ENCODE data around the gene HCN2. TPM values are rescaled to one million over a fixed set of nuclear protein-coding genes. Genes with fewer than 3 reads are reported as not detected.

HCN2 gene
- total RNA-seq, 1 donor from 2014 or later, result not detected

DNA sequence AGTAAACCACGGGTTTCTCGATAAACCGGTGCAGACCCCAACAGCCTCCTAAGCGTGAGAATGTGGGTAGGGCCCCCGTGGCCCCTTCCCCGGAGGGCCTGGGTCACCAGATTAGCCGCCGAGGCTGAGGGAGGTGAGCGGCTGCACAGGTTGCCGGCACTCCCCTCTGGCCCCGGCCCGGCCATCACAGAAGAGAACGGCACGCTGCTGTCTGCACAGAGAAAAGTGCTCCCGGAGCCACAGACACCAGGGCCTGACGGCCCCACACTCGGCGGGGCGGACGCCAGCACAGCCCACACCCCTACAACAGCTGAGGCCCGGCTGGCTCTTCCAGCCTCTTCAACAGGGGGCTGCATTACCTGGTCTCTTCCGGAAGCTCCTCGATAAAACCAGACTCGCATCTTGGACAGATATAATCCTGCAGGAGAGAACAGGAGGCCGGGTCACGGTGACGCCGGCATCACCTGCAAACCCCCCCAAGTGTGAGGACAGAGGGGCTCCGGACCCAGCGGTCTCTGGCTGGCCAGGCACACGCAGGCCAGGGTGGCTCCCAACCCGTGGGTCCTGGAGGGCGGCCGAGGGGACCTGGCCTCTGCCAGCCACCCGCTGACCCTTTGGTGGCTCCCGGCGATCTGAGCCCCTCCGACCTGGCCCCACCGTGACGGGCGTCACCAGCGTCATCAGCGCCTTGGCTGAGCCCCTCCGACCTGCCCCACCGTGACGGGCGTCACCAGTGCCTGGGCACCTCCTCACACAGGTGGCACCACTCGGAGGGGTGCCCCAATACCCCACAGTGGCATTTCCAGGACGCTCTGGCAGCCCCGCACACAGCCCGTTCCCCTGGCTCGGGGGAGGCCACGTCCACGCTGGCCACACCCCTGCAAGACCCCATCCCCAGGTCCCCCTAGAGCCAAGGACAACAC, 63.0 kb downstream of the HCN2 start:
- Histone ChIP-seq H3K4me3 (ENCODE audit: low read length in 3 of 3) (no peak overlapping the region), H3K27me3 (ENCODE audit: control insufficient read depth in 3 of 3, insufficient read depth in 3 of 3, low read length in 3 of 3) (no peaks in the 10 kb centered on the region), H3K9ac (ENCODE audit: low read depth in 1 of 3, low read length in 3 of 3) (no peak overlapping the region), H3K9me3 (ENCODE audit: control insufficient read depth in 3 of 3, low read length in 3 of 3) (no peaks in the 10 kb centered on the region), H3K4me1 (ENCODE audit: control insufficient read depth in 3 of 3, insufficient read depth in 3 of 3, low read length in 3 of 3) (peaks cover 0 to 21% (median 8%) of the 10 kb centered on the region in 3 donors), H3K36me3 (ENCODE audit: control insufficient read depth in 3 of 3, insufficient read depth in 3 of 3, low read length in 3 of 3) (peaks cover 14 to 34% (median 17%) of the 10 kb centered on the region in 3 donors), H3K27ac (ENCODE audit: low read depth, low read length) (no peak overlapping the region)

DNA sequence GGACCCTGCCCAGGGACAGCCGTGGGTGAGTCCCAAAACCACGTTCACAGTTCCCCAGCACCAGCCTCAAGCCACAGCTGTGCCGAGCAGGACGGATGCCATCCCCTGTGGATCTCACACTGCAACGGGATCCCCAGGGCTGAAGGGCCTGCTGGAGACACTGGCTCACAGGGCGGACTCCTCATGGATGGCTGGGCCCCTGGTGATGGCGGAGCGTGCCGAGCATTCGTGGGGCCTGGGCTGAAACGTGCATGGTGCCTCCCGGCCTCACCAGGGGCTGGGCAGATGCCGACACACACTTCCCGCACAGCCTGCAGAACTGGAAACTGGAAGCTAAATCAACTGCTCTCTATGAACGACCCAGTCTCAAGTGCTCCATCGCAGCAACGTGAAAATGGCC, 63.7 kb downstream of the HCN2 start:
- Histone ChIP-seq H3K36me3 (ENCODE audit: control insufficient read depth in 3 of 3, insufficient read depth in 3 of 3, low read length in 3 of 3) (peaks cover 13 to 28% (median 14%) of the 10 kb centered on the region in 3 donors), H3K9ac (ENCODE audit: low read depth in 1 of 3, low read length in 3 of 3) (no peak overlapping the region), H3K27ac (ENCODE audit: low read depth, low read length) (no peak overlapping the region), H3K4me1 (ENCODE audit: control insufficient read depth in 3 of 3, insufficient read depth in 3 of 3, low read length in 3 of 3) (peaks cover 2 to 28% (median 13%) of the 10 kb centered on the region in 3 donors), H3K4me3 (ENCODE audit: low read length in 3 of 3) (no peak overlapping the region), H3K27me3 (ENCODE audit: control insufficient read depth in 3 of 3, insufficient read depth in 3 of 3, low read length in 3 of 3) (no peaks in the 10 kb centered on the region), H3K9me3 (ENCODE audit: control insufficient read depth in 3 of 3, low read length in 3 of 3) (no peaks in the 10 kb centered on the region)

DNA sequence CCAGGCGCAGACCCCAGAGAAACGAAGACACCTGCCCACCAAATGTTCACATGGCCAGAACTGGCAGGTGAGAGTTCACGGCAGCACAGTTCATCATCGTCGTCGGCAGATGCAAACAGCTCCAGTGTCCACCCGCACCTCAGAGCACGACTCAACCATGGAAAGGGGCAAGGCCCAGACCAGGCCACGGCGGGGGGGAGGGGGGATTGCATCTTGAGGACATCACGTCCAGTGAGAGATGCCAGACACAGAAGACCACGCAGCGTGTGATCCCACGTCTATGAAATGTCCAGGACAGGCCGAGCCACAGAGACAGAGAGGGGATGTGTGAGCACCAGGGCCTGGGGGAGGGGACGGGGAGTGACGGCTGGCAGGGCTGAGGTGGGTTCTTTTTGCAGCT, 66.0 kb downstream of the HCN2 start:
- no peak overlapping the region for H3K4me3 ChIP-seq (ENCODE audit: low read length in 3 of 3)
- H3K9ac ChIP-seq (ENCODE audit: low read depth in 1 of 3, low read length in 3 of 3), result no peak overlapping the region
- peaks cover 8 to 21% (median 9%) of the 10 kb centered on the region in 3 donors for H3K36me3 ChIP-seq (ENCODE audit: control insufficient read depth in 3 of 3, insufficient read depth in 3 of 3, low read length in 3 of 3)
- H3K4me1 ChIP-seq (ENCODE audit: control insufficient read depth in 3 of 3, insufficient read depth in 3 of 3, low read length in 3 of 3), result peaks cover 18 to 51% (median 34%) of the 10 kb centered on the region in 3 donors
- H3K9me3 ChIP-seq (ENCODE audit: control insufficient read depth in 3 of 3, low read length in 3 of 3), result no peaks in the 10 kb centered on the region
- H3K27ac ChIP-seq (ENCODE audit: low read depth, low read length), result no peak overlapping the region
- H3K27me3 ChIP-seq (ENCODE audit: control insufficient read depth in 3 of 3, insufficient read depth in 3 of 3, low read length in 3 of 3), result no peaks in the 10 kb centered on the region

DNA sequence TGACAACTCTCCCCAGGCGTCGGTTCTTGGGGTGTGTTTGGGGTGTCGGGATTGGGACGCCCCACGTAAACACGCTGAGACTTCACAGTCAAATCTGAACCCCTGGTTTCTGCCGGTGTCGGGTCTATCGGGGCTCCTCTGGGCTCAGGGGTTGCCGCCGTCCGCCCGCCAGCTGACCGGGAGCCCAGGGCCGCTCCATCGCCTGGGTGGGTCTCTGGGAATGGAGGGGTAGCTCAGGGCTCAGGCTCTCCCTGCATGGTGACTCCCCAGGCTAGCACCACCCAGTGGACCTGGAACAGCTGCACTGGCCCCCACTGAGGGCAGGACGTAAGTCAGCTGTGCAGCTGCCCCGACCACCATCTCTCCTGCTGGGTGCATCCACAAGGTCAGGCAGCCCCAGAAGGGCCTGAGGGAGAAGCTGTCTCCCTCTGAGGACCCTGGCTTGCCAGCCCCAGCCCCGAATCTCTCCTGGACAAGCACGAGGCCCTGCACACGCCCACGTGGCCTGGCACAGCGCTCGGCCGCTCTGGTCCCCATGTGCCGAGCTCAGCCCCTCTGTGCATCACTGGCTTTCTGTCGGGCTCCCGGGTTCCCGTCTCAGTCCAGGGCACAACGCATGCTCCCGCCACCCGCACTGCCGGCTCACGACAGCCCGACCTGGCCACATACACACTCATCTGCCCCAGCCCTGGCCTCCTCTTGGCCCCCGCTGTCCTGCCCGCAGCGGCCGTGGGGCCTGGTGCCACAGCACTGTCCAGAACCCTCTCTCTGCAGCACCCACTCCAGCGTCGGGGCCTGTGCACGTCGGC, 67.3 kb downstream of the HCN2 start:
- Histone ChIP-seq H3K27ac (ENCODE audit: low read depth, low read length) (no peak overlapping the region), H3K4me1 (ENCODE audit: control insufficient read depth in 3 of 3, insufficient read depth in 3 of 3, low read length in 3 of 3) (peaks cover 31 to 64% (median 47%) of the 10 kb centered on the region in 3 donors)

DNA sequence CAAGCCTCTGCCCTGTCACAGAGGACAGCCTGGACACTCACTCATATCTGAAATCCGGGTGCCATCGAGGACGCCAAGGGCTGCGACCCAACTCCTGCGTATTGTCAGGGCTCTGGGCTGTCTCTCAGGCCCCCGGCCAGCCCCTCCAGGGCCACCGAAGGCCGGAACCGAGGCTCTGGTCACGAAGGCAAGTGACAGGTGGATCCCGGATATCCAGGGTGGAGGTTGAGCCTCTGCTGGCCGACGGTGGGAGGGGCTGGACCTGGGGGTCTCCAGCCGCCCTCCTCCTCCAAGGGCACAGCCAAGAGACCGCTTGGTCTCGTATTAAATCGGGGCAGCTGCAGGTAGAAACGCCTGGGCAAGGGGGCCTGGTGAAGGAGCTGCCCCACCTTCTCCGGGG, 67.9 kb downstream of the HCN2 start:
- H3K27ac ChIP-seq (ENCODE audit: low read depth, low read length), result no peak overlapping the region
- peaks cover 34 to 68% (median 51%) of the 10 kb centered on the region in 3 donors for H3K4me1 ChIP-seq (ENCODE audit: control insufficient read depth in 3 of 3, insufficient read depth in 3 of 3, low read length in 3 of 3)
- no peak overlapping the region for H3K9ac ChIP-seq (ENCODE audit: low read depth in 1 of 3, low read length in 3 of 3)
- no peaks in the 10 kb centered on the region for H3K27me3 ChIP-seq (ENCODE audit: control insufficient read depth in 3 of 3, insufficient read depth in 3 of 3, low read length in 3 of 3)
- H3K9me3 ChIP-seq (ENCODE audit: control insufficient read depth in 3 of 3, low read length in 3 of 3), result no peaks in the 10 kb centered on the region
- H3K4me3 ChIP-seq (ENCODE audit: low read length in 3 of 3), result no peak overlapping the region
- H3K36me3 ChIP-seq (ENCODE audit: control insufficient read depth in 3 of 3, insufficient read depth in 3 of 3, low read length in 3 of 3), result peaks cover 2 to 10% (median 4%) of the 10 kb centered on the region in 3 donors

More for the DNA sequence above, 67.3 kb downstream of the HCN2 start:
- peak overlapping the region in 1 of 3 donors; percentile 8 for H3K9ac ChIP-seq (ENCODE audit: low read depth in 1 of 3, low read length in 3 of 3)
- no peak overlapping the region for H3K4me3 ChIP-seq (ENCODE audit: low read length in 3 of 3)
- H3K9me3 ChIP-seq (ENCODE audit: control insufficient read depth in 3 of 3, low read length in 3 of 3), result no peaks in the 10 kb centered on the region
- H3K36me3 ChIP-seq (ENCODE audit: control insufficient read depth in 3 of 3, insufficient read depth in 3 of 3, low read length in 3 of 3), result peaks cover 2 to 10% (median 4%) of the 10 kb centered on the region in 3 donors
- H3K27me3 ChIP-seq (ENCODE audit: control insufficient read depth in 3 of 3, insufficient read depth in 3 of 3, low read length in 3 of 3), result no peaks in the 10 kb centered on the region

DNA sequence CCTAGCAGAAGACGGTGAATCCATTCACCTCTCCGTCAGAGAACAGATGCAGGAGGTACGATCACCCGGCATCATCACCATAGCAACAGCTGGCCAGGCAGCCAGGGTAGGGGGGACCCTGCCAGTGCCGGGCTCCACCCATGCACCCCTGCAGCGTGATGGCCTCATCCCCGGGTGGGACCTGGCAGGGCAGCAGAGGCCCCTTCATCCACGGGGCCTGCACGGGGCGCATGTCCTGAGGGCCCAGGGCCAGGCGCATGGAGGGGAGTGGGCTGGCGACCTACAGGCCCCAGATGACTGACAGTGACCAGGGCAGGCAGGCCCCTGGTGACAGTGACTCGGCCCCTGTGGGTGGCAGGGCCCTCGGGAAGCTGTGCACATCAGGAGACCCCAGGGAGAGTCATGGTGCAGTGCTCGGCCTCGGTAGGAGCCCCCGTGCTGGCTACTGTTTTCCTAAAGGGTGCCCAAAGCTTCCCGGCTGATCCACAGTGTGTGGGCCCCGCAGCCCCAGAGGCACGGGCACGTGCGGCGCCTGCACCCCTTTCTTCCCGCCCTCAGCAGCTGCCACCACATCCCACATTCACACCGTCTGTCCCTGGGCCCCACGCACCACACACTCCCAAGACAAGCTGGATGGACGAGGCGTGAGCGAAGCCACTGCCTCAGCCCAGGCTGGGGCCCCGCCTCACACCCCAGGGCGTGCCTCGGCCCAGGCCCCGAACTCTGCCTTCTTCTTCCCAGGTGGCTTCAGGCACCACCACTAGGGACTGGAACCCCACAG, 68.6 kb downstream of the HCN2 start:
- peak overlapping the region; percentile 71 for H3K27ac ChIP-seq (ENCODE audit: low read depth, low read length)
- H3K4me3 ChIP-seq (ENCODE audit: low read length in 3 of 3), result peak overlapping the region in 2 of 3 donors; percentile 17 to 22
- peaks cover 34 to 68% (median 49%) of the 10 kb centered on the region in 3 donors for H3K4me1 ChIP-seq (ENCODE audit: control insufficient read depth in 3 of 3, insufficient read depth in 3 of 3, low read length in 3 of 3)
- no peaks in the 10 kb centered on the region for H3K27me3 ChIP-seq (ENCODE audit: control insufficient read depth in 3 of 3, insufficient read depth in 3 of 3, low read length in 3 of 3)
- H3K9me3 ChIP-seq (ENCODE audit: control insufficient read depth in 3 of 3, low read length in 3 of 3), result no peaks in the 10 kb centered on the region
- peak overlapping the region in 2 of 3 donors; percentile 20 to 50 for H3K9ac ChIP-seq (ENCODE audit: low read depth in 1 of 3, low read length in 3 of 3)
- peaks cover 2 to 10% (median 4%) of the 10 kb centered on the region in 3 donors for H3K36me3 ChIP-seq (ENCODE audit: control insufficient read depth in 3 of 3, insufficient read depth in 3 of 3, low read length in 3 of 3)

DNA sequence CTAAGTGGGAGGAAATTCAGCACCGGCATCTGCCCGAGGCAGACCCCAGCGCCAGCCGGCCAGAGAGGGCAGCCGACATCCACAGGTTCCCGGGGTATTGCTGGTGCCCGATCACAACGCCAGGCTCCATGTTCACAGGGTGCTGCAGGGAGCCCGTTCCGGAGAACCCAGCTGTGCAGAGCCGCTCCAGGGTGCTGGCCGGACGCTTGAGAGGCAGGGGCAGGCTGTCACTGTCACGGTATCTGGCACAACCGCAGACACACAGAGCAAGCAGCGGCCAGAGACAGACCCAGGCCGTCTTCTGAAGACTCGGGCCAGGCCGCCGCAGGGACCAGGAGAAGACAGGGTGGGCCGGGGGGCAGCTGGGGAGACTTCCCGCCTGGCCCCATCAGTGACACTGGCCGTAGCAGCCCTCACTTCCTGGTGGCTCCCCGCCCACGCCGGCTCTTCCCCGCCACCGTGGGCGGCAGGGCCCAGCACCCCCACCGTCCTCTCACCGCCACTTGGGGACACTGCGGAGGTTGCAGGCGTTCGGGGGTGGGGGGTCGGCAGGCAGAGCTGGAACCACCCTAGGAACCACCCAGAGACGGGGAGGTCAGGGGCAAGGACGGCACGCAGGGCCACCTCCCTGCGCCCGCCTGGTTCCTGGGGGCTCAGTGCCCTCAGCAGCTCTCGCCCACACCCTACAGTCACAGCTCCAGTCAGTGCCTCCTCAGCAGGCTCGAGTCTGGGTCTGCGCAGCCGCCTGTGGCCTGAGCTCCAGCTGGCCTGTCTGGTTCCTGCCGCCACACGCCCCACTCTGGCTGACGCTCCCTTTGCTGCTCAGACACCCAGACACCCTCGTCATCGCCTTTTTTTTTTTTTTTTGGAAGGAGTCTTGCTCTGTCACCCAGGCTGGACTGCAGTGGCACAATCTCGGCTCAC, 69.5 kb downstream of the HCN2 start:
- peaks cover 0 to 4% (median 0%) of the 10 kb centered on the region in 3 donors for H3K36me3 ChIP-seq (ENCODE audit: control insufficient read depth in 3 of 3, insufficient read depth in 3 of 3, low read length in 3 of 3)
- no peaks in the 10 kb centered on the region for H3K27me3 ChIP-seq (ENCODE audit: control insufficient read depth in 3 of 3, insufficient read depth in 3 of 3, low read length in 3 of 3)
- H3K4me3 ChIP-seq (ENCODE audit: low read length in 3 of 3), result peak overlapping the region in 2 of 3 donors; percentile 17 to 29
- peak overlapping the region in 2 of 3 donors; percentile 50 to 59 for H3K9ac ChIP-seq (ENCODE audit: low read depth in 1 of 3, low read length in 3 of 3)
- peak overlapping the region; percentile 71 for H3K27ac ChIP-seq (ENCODE audit: low read depth, low read length)
- H3K4me1 ChIP-seq (ENCODE audit: control insufficient read depth in 3 of 3, insufficient read depth in 3 of 3, low read length in 3 of 3), result peaks cover 41 to 77% (median 57%) of the 10 kb centered on the region in 3 donors
- H3K9me3 ChIP-seq (ENCODE audit: control insufficient read depth in 3 of 3, low read length in 3 of 3), result no peaks in the 10 kb centered on the region

DNA sequence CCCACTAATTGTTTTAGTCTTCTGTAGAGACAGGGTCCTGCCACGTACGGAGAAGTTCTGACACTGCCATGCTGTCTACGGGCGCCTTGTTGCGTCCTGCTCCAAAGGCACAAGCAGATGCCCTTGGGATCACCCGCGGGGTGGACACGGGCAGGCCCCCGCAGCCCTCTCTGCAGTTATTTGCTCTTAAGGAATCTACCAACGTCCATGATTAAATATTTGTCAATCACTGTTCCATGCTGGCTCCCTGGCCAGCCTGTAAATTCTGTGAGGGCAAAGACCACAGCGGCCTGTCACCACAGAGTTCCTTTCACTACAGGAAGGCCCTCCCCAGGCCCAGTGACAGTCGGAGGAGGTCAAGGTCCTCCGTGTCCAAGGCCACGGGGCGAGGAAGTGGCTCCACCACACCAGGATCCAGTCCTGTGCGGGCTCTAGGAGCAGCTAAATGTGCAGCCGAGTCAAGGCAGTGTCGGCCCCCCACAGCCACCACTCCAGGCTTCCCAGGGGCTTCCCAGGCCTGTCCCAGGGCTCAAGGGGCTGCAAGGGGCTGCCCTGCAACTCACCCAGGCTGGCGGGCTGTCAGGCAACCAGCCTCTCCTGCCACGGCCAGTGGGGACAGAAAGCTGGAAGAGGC, 71.2 kb downstream of the HCN2 start:
- Histone ChIP-seq H3K4me3 (ENCODE audit: low read length in 3 of 3) (peak overlapping the region; percentile 78 to 83 (median 79)), H3K27ac (ENCODE audit: low read depth, low read length) (peak overlapping the region; percentile 71), H3K27me3 (ENCODE audit: control insufficient read depth in 3 of 3, insufficient read depth in 3 of 3, low read length in 3 of 3) (no peaks in the 10 kb centered on the region), H3K9ac (ENCODE audit: low read depth in 1 of 3, low read length in 3 of 3) (peak overlapping the region; percentile 72 to 92 (median 79)), H3K4me1 (ENCODE audit: control insufficient read depth in 3 of 3, insufficient read depth in 3 of 3, low read length in 3 of 3) (peaks cover 48 to 80% (median 61%) of the 10 kb centered on the region in 3 donors), H3K9me3 (ENCODE audit: control insufficient read depth in 3 of 3, low read length in 3 of 3) (no peaks in the 10 kb centered on the region), H3K36me3 (ENCODE audit: control insufficient read depth in 3 of 3, insufficient read depth in 3 of 3, low read length in 3 of 3) (peaks cover 0 to 4% (median 0%) of the 10 kb centered on the region in 3 donors)

All from skeletal muscle tissue (tissue), 4 donors.